NCI-H526 treated with DMSO at 0.1 percent for 48 hours (cell line): ENCODE measurements around the gene GRWD1.
"Not testable (repeated sequence)": the region's sequence is repeated elsewhere in the genome, so short reads cannot be mapped to it uniquely, and the experiment has no call there.

Experiments used
- DNase-seq: peaks from one replicate; lab custom pipeline; 2025; lab: John Stamatoyannopoulos, UW

Gene GRWD1

DNA sequence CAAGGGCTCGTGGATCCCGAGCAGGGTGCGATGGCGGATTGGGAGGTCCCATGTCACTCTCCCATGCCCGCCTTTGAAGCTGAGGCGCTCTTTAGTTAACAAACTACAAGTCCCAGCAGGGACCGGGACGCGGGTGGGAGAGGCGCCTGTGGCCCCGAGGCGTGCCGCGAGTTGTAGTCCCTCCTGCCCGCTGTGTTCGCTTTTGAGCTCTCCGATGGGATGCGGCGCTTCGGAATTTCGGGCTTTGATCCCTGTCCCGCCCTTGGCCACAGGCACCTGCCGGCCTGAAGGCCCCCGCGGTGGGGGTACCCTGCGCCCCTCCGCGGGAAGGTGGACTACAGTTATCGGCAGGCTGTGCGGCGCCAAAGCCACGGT lies 34.4 kb downstream of the GRWD1 start:
- no peak for DNase-seq

DNA sequence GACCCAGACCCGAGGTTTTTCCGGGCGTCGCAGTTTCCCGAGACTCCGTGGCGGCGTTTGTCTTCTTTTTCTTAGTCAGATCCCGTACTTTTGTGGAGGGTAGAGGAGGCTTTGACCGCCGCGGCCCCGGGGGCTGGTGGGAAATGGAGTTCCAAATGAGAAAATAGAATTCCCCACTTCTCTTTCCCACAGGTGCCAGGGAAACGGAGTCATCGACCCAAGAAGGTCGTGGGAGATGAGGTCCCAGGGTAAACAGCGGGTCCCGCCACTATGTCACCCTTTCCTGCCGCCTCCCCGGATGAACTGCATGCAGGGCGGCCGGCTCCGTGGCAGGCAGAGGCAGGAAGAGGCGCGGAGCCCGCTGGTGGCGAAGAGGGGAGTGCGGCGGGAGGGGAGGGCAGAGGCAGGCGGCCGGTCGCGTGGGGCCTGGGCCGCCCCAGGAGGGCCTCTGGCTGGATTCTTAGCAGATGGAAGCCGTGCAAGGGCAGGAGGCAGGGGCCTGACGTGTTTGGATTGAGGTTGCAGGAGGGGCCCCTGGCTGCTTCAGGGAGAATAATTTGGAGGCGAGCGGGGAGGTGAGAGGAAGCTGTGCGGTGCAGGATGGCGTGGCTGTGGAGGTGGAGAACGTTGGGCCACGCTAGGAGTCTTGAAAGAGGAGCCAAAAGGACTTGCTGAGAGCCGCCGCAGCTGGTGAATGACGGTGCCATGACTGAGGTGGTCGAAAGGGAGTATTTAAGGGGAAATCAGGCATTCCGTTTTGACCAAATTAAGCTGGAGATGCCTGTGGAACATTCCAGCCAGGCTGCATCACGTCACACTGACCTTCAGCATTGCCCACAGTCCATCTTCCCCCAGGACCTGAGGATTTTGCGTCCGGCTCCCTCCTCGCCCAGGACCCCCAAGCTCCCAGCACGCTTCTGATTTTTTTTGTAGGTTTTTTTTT lies 35.0 kb downstream of the GRWD1 start:
- DNase-seq, result no peak

DNA sequence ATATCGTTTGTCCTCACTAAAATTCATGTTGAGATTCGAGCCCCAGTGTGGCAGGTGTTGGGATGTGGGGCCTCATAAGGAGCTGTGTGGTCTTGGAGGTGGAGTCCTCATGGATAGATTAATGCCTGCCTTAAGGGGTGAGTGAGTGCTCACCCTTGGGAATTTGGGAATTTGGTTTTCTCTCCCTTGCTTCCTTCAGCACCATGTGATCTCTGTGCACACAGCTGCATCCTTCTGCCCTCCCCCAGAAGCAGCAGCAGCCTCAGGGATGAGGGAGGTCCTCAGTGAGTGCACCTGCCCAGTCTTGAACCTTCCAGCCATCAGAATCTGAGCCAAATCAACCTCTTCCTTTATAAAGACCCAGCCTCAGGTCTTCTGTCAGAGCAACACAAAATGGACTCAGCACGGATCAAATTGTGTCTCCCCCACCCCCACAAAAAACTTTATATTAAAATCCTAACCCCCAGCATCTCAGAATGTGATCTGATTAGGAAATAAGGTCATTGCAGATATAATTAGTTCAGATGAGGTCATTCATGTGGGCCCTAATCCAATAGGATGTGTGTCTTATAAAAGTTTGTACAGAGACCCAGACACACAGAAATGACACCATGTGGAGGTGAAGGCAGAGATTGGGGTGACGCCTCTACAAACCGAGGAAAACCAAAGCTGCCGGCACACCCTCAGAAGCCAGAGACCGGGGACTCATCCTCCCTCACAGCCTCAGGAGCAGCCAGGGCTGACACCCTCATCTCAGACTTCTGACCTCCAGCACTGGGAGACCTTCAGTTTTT lies 36.3 kb downstream of the GRWD1 start:
- no peak for DNase-seq

DNA sequence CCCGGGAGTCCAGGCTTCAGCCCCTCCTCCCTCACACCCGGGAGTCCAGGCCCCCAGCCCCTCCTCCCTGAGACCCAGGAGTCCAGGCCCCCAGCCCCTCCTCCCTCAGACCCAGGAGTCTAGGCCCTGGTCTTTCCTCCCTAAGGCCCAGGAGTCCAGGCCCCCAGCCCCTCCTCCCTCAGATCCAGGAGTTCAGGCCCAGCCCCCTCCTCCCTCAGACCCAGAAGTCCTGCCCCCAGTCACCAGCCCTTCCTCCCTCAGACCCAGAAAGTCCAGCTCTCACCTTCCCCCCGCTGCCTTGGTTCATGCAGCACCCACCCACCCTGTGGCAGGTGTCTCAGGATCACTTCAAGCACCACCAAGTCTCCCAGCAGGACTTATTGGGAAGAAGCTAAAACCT lies 37.5 kb downstream of the GRWD1 start:
- DNase-seq, result no peak

DNA sequence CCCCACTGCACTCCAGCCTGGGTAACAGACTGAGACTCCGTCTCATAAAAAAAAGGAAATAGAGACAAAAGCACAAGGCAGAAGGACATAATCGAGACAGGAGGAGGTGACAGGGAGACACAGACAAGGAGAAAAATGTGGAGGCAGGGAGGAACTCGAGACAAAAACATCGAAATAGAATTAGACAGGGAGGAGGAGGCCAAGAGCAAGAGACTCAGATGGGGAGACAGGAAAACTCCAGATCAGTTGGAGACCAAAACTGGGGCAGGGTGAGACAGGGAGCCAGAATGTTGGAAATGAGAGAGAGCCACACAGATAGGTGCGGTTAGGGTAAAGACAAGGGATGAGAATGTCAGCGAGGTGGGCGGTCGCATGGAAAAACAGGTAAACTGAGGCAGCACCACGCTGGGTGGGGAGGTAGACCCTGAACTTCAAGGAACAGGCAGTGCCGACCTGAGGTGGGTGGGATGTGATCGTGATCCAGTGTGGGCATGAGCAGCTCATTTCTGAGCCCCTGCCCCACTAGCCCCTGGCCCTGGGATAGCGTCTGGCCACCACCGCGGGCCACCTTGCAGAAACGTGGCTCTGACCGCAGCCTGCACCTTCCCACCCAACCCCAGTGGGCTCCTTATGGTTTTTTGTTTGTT lies 38.6 kb downstream of the GRWD1 start:
- no peak for DNase-seq

DNA sequence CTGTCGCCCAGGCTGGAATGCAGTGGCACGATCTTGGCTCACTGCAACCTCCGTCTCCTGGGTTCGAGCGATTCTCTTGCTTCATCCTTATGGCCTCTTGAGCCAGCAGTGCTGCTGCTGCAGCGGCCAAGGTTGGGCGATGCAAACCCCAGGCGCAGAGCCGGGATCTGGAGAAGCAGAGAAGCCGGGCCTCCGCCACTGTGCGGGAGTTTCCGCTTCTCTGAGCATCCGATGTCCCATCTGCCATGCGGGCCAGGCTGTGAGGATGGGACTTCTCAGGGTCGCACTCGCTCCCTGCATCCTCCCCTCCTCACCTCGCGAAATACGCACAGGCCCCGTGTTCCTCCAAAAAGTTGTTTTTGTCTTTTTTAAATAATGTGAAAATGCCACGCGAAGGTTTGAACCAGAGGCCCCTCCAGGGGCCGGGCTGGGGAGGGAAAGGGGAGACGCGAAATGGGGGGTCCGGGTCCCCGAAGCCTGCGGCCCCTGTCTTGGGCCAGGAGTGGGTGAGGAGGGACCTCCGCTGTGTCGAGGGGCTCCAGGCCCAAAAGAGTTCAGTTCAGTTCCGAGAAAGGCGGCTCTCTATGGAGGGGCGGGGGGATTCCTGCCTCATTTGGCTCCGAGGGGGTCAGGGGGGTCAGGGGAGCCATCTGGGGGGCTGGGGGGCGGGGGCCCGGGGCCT lies 39.3 kb downstream of the GRWD1 start:
- no peak for DNase-seq

DNA sequence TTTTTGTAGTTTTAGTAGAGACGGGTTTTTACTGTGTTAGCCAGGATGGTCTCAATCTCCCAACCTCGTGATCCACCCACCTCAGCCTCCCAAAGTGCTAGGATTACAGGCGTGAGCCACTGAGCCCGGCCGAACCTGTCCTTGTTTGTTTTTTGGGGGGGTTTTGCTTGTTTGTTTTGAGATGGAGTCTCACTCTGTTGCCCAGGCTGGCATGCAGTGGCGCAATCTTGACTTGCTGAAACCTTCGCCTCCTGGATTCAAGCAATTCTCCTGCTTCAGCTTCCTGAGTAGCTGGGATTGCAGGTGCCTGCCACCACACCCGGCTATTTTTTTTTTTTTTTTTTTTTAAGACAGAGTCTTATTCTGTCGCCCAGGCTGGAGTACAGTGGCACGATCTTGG lies 40.9 kb downstream of the GRWD1 start:
- DNase-seq, result not testable (repeated sequence)

DNA sequence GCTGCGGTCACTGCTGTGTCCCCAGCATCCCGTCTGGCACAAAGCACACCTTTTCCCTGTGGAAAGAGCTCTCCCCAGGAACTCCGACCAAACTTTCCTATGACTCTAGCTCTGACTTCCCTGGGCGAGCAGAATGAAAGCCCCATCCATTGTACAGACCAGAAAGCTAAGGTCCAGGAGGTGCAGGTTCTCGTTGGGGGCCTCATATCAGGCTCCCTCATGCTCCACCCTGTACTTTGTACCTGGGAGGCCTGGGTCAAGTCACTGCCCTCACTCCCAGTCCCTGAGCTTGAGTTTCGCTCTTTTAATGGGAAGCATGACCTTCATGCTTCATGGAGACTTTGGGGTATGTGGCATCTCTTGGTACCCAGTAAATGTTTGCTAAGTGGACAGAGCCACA lies 41.8 kb downstream of the GRWD1 start:
- no peak for DNase-seq

DNA sequence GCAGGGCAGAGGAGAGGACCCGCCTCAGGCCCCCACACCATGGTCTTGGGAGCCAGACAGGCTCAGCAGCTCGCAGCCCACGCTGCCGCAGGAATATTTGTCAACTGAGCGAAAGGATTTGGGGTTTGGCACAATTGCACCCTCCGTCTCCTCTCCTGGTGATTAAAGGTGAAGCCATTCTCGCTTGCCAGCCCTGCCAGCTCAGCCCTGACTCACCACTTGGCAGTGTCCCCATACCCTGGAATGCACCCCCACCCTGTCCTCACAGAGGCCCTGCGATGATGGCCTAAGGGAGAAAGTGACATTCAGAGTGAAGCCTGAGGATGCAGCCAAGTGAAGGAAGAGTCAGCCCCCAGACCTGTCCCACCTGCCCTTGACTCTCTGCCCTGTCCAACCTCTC lies 42.2 kb downstream of the GRWD1 start:
- no peak for DNase-seq

DNA sequence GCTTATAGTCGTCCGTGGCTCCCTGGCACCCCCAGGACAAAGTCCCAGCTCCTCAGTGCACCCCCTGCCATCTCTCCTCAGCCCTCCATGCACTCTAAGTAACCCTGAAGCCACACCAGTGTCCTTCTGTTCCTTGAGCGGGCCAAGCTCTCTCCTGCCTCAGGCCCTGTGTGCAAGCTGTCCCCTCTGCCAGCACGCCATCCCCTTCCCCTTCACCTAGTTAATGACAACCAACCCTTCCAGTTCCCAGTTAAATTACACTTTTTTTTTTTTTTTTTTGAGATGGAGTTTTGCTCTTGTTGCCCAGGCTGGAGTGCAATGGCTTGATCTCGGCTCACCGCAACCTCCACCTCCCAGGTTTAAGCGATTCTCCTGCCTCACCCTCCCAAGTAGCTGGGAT lies 42.7 kb downstream of the GRWD1 start:
- not testable (repeated sequence) for DNase-seq

DNA sequence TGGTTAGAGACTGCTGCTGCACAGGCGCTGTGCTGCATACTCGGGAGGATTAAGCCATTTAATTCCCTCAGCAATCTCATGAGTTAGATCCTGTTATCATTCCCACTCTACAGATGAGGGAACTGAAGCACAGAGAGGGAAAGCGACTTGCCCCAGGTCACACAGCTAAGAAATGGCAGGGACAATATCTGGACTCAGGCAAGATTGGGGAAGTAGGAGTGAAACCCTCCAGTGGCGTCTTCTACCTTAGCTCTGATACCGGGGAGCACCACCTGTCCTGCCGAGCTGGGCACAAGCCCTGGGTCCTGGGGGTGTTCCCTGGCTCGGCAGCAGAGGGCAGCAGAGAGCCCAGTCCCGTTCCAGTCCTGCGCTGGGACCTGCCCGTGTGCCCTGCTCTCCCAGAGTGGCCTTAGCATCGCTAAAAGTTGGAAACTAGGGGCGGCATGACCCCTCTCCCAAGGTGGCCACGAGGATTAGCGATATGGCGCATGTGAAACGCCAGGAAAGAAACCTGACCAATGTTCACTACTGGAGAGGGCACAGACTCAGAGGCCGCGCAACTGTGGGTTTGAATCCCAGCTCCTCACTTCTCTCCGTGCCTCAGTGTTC lies 43.9 kb downstream of the GRWD1 start:
- DNase-seq, result peak; percentile 44

DNA sequence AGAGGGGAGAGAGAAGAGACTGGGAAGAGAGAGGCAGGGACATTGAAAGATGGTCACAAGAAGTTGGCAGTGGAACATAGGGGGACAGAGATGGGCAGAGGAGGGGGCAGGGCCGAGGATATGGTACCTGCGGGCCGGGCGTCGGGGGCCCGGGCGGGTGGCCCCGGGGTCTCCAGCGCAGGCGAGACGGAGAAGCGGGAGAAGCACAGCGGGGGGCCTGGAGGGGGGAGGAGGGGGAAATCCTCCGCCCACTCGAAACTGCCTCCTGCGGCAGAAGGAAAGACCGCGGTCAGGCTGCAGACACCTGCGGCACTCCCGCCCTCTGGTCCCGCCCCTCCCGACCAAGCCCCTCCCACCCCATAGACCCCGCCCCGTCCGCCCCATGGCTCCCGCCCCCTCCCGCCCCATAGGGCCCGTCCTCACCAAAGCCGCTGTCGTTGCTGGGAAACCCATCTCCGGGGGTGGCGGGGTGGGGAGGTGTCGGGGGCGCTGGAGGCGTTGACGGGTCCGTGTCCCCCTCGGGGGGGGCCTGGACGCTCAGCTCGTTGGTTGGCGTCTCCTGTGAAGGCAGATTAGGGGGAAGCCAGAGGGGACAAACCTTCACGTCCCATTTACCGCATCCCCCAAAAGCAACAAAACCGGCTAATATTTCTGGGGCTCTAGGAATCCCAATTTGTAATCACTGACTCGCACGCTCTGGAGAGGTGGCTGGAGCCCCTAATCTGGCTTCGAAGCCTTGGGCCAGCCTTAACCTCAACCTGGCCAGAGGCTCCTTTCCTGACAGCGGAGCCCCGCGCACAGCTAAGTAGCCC lies 45.4 kb downstream of the GRWD1 start:
- no peak for DNase-seq

DNA sequence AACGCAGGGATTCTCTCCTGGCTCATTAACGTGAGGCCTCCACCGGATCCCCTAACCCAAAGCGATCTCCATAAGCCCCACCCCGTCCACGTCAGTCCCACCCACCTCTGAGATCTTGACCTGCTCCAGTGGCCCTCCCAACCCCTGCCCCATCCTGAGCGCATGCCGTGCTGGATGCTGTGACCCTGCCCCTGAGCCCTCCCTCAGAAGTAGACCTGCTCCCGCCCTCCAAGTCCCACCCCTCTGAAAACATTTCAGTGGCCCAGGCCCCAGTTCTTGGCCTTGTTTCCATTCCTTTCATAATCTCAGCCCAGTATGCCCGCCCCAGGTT lies 46.0 kb downstream of the GRWD1 start:
- DNase-seq, result no peak

DNA sequence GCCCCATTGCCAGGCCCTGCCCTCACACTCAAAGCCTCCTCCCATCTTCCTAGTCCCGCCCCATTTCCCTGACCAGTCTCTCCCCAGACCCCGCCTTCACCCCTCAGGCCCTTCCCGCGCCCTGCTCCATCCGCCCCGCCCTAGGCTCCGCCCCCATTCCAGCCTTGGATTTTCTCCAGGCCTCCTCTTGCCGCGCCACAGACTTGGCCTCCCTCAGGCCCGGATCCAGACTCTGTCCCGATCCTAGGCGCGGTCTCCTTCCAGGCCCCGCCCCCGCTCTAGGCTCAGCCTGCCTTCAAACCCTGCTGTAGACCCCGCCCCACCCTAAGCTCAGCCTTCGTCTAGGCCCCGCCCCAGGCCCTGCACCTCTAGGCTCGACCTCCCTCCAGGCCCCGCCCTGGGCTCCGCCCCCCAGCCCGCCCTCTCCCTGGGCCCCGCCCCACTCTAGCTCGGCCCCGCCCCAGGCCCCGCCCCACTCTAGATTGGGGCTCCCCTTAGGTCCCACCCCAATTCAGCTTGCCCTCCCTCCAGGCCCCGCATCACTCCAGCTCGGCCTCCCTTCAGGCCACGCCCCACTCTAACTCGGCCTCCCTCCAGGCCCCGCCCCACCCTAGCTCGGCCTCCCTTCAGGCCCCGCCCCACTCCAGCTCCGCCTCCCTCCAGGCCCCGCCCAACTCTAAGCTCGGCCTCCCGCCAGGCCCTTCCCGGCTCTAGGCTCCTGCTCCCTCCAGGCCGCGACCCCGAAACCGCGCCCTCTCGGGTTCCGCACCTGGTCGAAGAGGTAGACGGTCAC lies 47.3 kb downstream of the GRWD1 start:
- DNase-seq, result peak; percentile 93

DNA sequence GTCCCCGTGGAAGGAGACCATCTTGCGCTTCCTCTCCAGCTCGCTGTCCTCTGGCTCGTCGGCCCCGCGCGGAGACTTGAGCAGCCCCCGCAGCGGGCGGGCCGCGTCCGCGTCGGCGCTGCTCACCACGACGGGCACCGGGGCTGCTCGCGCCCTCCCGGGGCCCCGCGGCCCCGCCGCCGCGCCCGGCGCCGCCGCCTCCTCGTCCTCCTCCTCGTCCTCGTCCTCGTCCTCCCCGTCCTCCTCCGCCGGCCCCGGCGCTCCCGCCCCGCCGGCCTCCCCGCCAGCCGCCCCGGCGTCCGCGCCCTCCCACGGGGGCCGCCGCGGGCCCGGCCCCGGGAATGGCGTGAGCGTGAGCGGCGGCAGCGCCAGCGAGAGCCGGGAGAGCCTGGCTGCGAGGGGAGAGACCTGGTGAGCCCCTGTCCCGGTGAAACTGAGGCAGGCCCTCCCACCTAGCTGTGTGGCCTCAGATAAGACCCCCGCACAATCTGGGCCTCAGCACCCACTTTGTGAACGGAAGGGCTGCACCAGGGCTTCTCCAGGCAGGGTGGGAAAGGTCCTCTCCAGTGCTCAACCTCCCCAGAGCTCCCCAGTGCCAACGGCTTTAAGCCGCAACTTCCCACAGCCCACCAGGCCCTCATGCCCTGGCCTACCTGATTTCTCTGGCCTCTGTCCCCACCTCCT lies 48.1 kb downstream of the GRWD1 start:
- DNase-seq, result no peak

DNA sequence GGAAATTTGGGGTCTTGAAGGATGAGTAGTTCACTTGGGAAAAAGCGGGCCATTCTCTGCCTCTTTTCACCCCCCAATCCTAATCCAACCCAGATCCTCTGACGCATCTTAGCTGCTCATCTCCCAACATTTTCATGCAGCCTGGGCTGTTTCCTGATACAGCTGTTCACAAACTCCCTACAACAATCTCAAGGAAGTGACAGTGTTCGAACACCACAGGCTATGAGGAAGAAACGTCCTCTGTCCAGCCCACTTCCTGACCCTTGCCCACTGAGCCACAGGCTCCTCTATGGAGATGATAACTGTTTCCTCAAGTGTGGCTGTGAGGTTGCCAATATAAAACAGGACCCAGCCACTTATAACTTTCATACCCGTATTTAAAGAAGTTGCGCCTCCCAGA lies 49.6 kb downstream of the GRWD1 start:
- no peak for DNase-seq

DNA sequence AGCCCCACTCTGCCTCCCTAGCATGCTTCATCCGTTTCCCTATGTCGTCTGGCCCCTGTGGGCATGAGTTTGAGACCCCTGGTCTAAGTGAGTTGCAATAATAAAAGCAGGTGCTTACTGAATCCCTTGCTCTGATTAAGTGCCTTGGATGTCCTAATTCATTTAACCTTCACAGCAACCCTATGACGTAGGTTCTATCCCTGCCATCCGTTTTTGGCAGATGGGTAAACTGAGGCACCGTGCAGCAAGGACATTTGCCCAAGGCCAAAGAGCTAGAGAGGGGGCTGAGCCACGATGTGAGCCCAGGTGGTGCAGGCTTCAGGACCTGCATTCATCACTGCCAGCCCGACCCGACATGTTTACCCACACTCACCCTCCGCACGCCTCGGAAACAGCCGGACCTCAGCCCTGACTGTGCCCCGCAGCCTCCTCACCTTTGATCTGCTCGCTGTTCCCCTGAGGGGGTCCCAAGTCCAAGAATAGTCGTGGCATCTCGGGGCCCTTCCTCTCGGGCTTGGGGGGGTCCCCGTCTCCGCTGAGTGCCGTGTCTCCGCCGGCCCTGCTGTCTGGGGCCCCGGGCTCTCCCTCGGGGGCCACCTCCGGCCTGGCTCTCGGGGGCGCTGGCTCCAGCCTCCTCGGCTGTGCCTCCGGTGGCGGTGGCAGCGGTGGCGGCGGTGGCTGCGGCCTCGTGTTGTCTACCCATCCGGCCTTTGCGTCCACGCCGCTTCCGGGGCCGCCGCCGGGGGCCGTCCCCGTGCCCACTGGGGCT lies 51.4 kb downstream of the GRWD1 start:
- no peak for DNase-seq

DNA sequence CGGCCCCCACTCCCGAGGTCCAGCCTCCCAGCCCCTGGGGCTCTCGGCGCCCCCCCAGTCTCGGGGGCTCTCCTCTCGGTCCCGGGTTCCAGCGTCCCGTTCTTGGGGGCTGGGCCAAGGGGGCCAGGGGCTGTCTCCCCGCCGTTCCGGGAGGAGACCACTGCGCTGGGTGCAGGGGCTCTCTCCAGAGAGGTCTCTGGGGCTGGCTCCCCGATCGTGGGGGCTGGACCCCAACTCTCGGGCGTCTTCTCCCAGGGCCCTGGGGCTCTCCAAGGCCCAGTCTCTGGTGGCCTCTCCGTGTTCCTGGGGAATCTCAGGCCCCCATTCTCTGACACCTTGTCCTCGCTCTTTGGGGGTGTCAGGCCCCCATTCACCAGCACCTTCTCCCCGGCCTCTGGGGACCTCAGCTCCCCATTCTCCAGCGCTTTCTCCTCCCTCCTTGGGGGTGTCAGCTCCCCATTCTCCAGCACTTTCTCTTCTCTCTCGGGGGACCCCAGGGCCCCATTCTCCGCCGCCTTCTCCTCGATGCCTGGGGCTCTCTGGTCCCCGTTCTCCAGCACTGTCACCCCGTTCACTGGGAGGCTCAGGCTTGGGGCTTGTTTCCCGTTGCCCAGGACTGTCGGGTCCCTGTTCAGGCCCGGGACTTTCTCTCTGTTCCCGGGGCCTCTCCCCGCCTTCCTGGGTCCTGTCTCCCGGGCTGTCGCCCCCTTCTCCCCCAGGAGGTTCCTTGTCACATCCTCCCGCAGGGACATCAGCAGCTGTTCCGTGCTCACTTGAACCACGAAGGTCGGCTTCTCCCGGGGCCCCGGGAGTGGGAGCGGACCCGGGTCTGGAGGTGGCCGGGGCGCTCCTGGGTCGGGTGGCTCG lies 52.2 kb downstream of the GRWD1 start:
- DNase-seq, result no peak
